ENCODE data around the gene HSD17B13.

DNA sequence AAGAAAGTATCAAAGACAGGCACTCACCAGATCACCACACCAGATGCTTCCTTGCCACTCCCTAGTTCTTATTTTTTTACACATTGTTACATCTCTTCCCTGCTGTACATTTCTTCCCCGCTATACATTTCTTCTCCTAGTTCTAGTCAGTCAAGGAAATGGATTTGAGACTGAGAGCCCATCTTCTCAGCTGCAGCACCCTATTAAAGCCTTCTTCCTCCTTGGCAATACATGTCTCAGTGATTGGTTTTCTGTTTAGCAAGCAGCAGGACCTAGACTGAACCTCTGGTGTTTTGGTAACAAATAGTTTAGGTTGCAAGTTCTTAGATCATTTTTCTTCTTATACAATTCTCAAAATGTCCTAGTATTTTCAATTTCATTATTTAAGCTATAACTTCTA lies 66.9 kb downstream of the HSD17B13 start:
- TF ChIP-seq, protein P1, sequence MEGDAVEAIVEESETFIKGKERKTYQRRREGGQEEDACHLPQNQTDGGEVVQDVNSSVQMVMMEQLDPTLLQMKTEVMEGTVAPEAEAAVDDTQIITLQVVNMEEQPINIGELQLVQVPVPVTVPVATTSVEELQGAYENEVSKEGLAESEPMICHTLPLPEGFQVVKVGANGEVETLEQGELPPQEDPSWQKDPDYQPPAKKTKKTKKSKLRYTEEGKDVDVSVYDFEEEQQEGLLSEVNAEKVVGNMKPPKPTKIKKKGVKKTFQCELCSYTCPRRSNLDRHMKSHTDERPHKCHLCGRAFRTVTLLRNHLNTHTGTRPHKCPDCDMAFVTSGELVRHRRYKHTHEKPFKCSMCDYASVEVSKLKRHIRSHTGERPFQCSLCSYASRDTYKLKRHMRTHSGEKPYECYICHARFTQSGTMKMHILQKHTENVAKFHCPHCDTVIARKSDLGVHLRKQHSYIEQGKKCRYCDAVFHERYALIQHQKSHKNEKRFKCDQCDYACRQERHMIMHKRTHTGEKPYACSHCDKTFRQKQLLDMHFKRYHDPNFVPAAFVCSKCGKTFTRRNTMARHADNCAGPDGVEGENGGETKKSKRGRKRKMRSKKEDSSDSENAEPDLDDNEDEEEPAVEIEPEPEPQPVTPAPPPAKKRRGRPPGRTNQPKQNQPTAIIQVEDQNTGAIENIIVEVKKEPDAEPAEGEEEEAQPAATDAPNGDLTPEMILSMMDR (IDR thresholded peaks at IDR 0.05; ENCODE audit: low read depth, low read length) = no peak
- TF ChIP-seq, protein P2, sequence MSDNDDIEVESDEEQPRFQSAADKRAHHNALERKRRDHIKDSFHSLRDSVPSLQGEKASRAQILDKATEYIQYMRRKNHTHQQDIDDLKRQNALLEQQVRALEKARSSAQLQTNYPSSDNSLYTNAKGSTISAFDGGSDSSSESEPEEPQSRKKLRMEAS (IDR thresholded peaks at IDR 0.05; ENCODE audit: low read depth, low read length) = no peak
